ENCODE measurements around the gene SORCS3. TPM values are rescaled to one million over a fixed set of nuclear protein-coding genes. Genes with fewer than 3 reads are reported as not detected.

SORCS3 gene
- polyA plus RNA-seq, 1 donor (not counting 4 experiments of a cell fraction or from before 2014, with no cell fraction given), result not detected

DNA sequence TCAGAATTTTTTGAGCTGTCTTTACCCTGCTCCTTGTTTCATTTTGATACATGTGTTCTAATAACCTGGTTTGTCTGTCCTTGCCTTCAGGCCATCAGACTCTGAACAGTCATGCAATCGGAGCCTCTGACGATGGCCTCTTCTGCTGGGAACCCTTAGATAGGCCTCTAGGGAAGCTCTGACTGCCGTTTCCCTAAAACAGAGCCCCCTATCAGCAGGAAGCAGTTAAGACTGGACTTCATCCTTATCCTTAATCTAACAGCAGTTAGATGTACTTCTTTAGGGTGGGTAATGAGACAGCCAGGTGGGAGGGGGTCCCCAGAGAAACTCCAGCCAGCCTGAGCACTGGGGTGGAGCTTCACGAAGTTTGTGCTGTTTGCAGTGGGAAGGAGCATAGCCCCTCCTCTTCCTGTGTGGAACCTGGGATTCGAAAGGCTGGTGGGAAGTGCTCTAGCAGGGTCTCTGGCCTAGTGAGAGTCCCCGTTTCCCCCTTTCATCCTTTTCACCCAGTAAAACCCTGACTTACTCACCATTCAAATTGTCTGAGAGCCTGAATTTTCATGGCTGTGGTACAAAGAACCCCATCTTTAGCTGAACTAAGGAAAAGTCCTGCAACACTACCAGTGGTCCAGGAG, 28.4 kb upstream of the SORCS3 start:
- H3K36me3 ChIP-seq (ENCODE audit: control insufficient read depth in 2 of 2, extremely low read depth in 1 of 2, insufficient read depth in 2 of 2, low read length in 2 of 2), result no peaks in the 10 kb centered on the region
- no peak overlapping the region for H3K27ac ChIP-seq (ENCODE audit: control insufficient read depth, insufficient read depth, low read length)
- H3K4me3 ChIP-seq (ENCODE audit: control insufficient read depth in 2 of 3, extremely low read depth in 1 of 3, insufficient read depth in 2 of 3, low read depth in 1 of 3, low read length in 3 of 3), result no peak overlapping the region
- peaks cover 4% of the 10 kb centered on the region for H3K9me3 ChIP-seq (ENCODE audit: control insufficient read depth, low read depth, low read length)
- dilution Hi-C loops (cut with MboI; ENCODE audit: extremely low pct_ligation_motif_present, low sequenced_read_pairs), result no loop called here
- TF ChIP-seq EZH2 (IDR thresholded peaks at IDR 0.05; ENCODE audit: low read length), result no peak
- TF ChIP-seq, protein P1, sequence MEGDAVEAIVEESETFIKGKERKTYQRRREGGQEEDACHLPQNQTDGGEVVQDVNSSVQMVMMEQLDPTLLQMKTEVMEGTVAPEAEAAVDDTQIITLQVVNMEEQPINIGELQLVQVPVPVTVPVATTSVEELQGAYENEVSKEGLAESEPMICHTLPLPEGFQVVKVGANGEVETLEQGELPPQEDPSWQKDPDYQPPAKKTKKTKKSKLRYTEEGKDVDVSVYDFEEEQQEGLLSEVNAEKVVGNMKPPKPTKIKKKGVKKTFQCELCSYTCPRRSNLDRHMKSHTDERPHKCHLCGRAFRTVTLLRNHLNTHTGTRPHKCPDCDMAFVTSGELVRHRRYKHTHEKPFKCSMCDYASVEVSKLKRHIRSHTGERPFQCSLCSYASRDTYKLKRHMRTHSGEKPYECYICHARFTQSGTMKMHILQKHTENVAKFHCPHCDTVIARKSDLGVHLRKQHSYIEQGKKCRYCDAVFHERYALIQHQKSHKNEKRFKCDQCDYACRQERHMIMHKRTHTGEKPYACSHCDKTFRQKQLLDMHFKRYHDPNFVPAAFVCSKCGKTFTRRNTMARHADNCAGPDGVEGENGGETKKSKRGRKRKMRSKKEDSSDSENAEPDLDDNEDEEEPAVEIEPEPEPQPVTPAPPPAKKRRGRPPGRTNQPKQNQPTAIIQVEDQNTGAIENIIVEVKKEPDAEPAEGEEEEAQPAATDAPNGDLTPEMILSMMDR (optimal IDR thresholded peaks at IDR 0.05 in 1 of 3, IDR thresholded peaks at IDR 0.05 in 1 of 3, conservative IDR thresholded peaks at IDR 0.05 in 1 of 3; ENCODE audit: extremely low read depth in 1 of 3, insufficient read depth in 2 of 3, low read length in 3 of 3), result no peak
- H3K4me1 ChIP-seq (ENCODE audit: control insufficient read depth, extremely low read depth, insufficient read depth, low read length), result no peaks in the 10 kb centered on the region
- DNase-seq (ENCODE audit: low read depth, low spot score) (no peak), FAIRE-seq (peak; percentile 32)
- H3K27me3 ChIP-seq (ENCODE audit: control insufficient read depth, extremely low read depth, insufficient read depth, low read length), result peaks cover 3% of the 10 kb centered on the region
- H2AFZ ChIP-seq (ENCODE audit: control insufficient read depth, low read length), result no peak overlapping the region
- H3K9ac ChIP-seq (ENCODE audit: control insufficient read depth, extremely low read depth, insufficient read depth, low read length), result no peak overlapping the region
- no peaks in the 10 kb centered on the region for H3K79me2 ChIP-seq (ENCODE audit: control insufficient read depth, insufficient read depth, low read length)
- no peaks in the 10 kb centered on the region for H4K20me1 ChIP-seq (ENCODE audit: control insufficient read depth, extremely low read depth, insufficient read depth, low read length)
- H3K4me2 ChIP-seq (ENCODE audit: control insufficient read depth, extremely low read depth, insufficient read depth, low read depth, low read length), result no peak overlapping the region
- no peaks in the 10 kb centered on the region for H3K9me1 ChIP-seq (ENCODE audit: control insufficient read depth, extremely low read depth, insufficient read depth, low read length)

DNA sequence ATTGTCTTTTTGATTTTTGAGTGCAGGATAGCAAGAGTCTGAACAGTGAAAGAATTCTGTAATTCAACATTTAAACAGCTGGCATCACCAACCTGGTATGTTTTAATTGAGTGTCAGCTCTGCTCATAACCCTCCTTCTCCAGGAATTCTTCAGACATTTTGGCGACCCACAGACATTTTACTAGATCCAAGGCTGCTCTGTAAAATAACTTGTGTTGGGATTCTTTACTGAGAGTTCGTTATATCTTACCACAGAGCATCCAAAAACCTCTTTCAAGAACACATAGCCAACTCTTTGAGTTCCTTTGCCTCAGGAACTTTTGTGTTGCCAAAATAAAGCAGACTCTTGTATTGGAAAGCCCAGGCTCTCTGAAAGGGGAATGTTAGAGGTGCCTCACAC, 27.7 kb upstream of the SORCS3 start:
- Histone ChIP-seq H3K9ac (ENCODE audit: control insufficient read depth, extremely low read depth, insufficient read depth, low read length) (no peak overlapping the region), H3K9me3 (ENCODE audit: control insufficient read depth, low read depth, low read length) (peaks cover 2% of the 10 kb centered on the region), H2AFZ (ENCODE audit: control insufficient read depth, low read length) (no peak overlapping the region), H3K36me3 (ENCODE audit: control insufficient read depth in 2 of 2, extremely low read depth in 1 of 2, insufficient read depth in 2 of 2, low read length in 2 of 2) (no peaks in the 10 kb centered on the region), H3K4me3 (ENCODE audit: control insufficient read depth in 2 of 3, extremely low read depth in 1 of 3, insufficient read depth in 2 of 3, low read depth in 1 of 3, low read length in 3 of 3) (no peak overlapping the region), H4K20me1 (ENCODE audit: control insufficient read depth, extremely low read depth, insufficient read depth, low read length) (no peaks in the 10 kb centered on the region), H3K4me2 (ENCODE audit: control insufficient read depth, extremely low read depth, insufficient read depth, low read depth, low read length) (no peak overlapping the region), H3K9me1 (ENCODE audit: control insufficient read depth, extremely low read depth, insufficient read depth, low read length) (no peaks in the 10 kb centered on the region), H3K27me3 (ENCODE audit: control insufficient read depth, extremely low read depth, insufficient read depth, low read length) (peaks cover 1% of the 10 kb centered on the region), H3K27ac (ENCODE audit: control insufficient read depth, insufficient read depth, low read length) (no peak overlapping the region), H3K79me2 (ENCODE audit: control insufficient read depth, insufficient read depth, low read length) (no peaks in the 10 kb centered on the region), H3K4me1 (ENCODE audit: control insufficient read depth, extremely low read depth, insufficient read depth, low read length) (no peaks in the 10 kb centered on the region)
- FAIRE-seq, result peak; percentile 23
- DNase-seq (ENCODE audit: low read depth, low spot score), result no peak
- TF ChIP-seq EZH2 (IDR thresholded peaks at IDR 0.05; ENCODE audit: low read length), result no peak
- TF ChIP-seq, protein P1 (optimal IDR thresholded peaks at IDR 0.05 in 1 of 3, IDR thresholded peaks at IDR 0.05 in 1 of 3, conservative IDR thresholded peaks at IDR 0.05 in 1 of 3; ENCODE audit: extremely low read depth in 1 of 3, insufficient read depth in 2 of 3, low read length in 3 of 3), result no peak
- dilution Hi-C loops (cut with MboI; ENCODE audit: extremely low pct_ligation_motif_present, low sequenced_read_pairs), result no loop called here
